ENCODE data around the gene ZNF485.
A peak's percentile ranks its signal among the peaks of the same experiment; 100 is the strongest.
"Not testable (repeated sequence)": the region's sequence is repeated elsewhere in the genome, so short reads cannot be mapped to it uniquely, and the experiment has no call there.

The ZNF485 gene

DNA sequence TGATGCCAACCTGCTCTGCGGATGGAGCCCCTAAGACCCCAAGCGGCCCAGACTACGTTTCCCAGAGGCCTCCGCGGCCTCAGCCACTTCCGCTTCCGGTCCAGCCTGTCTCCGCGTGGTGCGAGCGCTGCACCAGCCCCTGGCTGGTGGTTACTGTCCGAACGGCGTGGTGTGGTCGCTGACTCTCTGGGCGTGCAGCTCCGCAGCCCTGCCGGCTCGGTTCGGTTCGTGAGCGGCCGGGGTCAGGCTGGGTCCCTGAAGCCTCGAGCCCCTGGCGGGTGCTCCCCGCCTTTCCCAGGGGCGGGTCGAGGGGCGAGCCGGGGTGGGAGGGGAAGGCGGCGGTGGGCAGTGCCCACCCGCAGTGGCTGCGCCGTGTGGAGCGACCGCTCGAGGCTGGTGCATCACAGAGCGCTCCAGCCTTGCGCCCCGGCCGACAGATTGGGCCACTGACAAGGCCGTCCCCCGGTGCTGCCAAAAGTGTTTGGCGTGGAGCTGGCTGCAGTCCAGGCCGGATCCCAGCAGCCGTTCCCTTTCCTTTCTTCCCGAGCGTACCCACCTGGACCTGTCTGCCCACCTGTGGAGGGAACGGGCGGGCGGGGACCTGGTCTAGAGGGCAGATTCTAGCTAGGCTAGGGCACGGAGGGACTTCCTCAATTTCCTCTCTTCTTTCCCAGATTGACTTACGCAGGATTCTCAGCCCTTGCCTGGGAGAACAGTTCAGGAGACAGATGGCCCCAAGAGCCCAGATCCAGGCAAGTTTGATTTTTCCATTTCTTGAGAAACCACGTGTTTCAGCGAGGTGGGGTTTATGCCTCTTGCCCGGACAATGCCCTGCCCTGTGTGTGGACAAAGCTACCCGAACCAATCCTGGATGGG is at the start of gene ZNF485:
TSS of gene ZNF485 (plus strand) at position 116 of the 876 bp plus-strand sequence. CDS start at position 729, 613 bp downstream.
- FAIRE-seq: no peak

DNA sequence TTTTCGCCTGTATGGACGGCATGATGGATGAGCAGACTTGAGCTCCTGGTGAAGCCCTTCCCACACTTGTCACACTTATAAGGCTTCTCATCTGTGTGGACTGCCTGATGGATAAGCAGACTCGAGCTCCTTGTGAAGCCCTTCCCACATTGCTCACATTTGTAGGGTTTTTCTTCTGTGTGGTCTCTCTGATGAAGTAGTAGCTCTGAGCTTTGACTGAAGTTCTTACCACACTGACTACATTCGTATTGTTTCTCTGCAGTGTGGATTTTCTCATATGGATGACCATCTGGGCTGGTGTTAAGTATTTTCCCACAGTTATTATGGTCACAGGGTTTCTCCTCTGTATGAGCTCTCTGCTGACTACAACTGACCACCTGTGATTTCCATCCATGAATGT is 49.0 kb upstream of the ZNF485 start:
- no peak for FAIRE-seq

DNA sequence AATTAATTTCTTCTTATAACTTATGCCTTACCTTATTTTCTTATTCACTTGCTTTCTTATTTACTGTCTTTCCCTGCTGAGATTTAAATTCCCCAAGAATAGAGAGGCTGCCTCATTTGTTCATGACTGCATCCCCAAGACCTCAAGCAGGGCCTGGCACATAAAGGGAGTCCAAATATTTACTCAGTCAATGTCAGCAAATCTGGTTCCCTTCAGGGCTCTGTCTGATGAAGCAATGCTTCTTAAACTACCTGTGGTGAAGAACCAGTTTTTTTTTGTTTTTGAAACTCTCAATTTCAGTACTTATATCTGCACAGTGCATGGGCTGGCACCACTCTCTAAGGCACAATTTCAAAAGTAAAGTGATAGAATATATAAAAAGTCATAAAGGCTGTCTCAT is 36.6 kb upstream of the ZNF485 start:
- no peak for FAIRE-seq

DNA sequence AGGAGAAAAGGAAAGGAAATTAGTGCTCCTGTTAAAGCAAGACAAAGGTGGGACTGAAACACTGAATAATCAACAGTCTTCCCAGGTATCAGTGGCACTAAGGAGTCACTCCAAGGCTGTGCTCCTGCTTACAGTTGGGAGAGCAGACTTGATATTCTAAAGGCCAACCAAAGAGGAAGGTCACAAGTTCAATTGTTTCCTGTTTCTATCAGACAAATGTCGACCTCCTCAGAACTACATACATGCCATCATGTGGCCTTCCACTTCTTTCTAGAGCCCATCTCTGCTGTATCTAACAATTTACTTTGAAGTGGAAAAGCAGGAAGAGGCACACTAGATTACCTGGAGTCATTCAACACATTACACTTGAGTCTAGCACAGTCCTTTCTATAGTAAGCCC is 35.3 kb upstream of the ZNF485 start:
- FAIRE-seq: no peak

DNA sequence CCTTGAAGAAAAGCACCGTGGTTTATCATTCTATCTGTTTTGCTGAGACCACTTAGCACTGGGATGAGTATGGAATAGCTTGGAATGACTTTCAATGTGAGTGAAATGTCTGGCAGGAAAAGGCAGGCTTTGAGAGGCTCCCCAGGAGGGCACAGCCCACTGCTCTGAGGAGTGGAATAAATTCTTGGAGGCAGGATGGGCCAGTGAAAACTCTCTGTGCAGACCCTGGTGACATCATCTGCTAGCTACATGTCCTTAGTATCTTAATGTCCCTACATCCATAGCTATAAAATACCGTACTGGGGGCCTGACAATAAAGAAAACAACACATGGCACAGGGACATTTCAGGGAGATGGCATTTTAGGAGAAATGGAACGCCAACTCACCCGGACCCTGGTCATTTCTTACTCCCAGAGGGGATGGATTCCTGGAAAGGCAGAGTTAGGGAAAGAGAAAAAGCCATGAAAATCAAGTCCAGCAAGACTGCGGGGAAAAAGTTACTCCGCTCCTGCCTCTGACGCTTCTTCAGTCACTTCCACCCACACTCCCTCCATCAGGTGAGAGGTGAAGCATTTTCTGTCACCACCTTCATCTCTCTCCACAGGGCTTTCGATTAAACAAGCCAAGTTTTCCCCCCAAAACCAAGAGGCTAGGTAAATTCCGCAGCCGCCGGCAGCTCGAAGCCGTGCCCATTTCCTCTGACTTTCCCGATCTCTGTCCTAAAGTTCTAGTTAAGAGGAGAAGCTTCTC is 32.8 kb upstream of the ZNF485 start:
- no peak for FAIRE-seq

DNA sequence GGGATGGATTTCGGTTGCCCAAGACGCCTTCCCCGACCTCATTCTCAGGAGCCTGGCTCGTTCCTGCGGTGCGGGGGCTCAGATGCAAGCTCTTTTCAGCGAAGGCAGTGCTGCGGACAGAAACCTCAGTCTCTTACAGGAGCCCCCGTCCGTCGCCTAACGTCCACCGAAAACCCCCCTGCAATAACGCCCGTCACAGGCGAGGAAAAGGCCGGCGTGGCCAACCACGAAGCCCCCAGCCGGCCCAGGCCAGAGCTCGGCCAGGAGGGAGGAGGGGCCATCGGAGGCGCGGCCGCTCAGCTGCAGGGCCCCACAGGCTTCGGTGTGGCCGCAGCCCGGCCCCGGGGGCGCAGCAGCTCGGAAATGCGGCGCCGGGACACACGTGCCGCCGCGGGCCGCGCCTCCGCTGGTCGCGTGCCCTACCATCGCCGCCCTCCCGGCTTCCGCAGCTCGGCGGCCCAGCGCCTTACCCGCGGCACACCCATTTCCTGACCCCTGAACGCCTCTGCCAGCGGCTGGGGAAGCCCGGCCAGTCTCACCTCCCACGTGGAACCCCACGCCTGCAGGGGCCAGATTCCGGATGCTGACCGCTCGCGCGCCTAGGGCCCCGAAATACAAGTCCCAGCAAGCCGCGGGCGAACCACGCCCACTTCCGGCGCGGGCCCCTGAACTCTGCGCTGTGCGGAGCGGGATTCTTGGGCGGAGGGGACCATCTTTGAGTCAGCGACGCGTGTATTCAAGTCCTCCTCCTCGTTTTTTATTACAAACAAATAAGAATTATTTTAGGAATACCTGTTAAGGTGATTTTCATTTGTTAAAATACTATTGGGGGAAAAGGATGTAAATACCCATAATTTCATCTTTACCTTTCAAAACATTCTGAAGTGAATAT is 32.0 kb upstream of the ZNF485 start, which contains the start of gene ZNF239:
TSS of gene ZNF239 (minus strand) at position 616 of the 892 bp plus-strand sequence. CDS start 16,537 bp downstream, outside the sequence.
- FAIRE-seq: peak; percentile 62

DNA sequence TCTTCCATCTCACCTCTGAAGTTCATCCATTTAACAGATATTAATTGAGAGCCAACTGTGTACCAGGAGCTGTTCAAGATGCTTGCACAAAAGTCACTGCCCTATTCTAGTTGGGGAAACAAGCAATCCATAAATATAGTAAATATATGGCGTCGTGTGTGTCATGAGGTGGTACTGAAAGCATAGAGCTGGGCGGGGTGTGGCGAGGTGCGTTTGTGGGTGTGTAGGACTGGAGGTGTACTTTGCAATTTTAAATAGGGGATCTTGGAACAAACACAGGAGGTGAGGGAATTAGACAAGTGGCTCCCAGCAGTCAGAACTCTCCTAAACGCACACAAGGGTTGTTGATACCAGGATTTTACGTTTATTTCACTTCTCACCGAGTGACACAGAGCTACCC is 31.3 kb upstream of the ZNF485 start:
- no peak for FAIRE-seq

DNA sequence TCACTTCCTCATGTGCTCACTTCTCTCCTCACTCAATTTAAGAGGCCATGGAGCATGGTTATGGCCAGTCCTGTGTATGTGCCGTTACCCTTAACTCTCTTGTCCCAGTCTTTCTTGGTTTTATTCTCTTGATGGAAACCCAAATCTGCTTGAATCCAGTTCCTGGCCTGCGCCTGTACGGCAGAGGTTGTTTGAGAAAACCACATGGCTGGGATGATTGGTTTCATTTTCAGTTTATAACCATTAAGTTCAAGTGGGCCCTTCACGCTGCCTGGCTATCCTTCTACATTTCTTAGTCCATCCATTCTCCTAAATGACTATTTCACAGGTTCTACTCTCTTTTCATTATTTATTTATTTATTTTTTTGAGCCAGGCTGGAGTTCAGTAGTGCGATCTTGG is 30.2 kb upstream of the ZNF485 start:
- FAIRE-seq: no peak

DNA sequence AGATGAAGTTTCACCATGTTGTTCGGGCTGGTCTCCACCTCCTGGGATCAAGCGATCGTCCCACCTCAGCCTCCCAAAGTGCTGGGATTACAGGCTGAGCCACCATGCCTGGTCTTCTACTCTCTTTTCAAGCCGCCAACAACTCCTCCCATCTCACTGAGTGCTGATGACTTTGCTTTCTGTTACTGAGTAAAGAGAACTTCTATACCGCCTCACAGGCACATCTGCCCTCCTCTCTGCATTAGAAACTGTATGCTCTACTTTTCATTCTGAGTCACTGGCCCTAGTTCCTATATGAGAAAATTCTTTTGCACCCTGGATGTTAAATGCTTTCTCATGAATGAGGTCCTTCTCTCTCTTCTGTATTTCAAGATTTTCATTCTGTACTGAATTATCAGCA is 29.7 kb upstream of the ZNF485 start:
- no peak for FAIRE-seq

DNA sequence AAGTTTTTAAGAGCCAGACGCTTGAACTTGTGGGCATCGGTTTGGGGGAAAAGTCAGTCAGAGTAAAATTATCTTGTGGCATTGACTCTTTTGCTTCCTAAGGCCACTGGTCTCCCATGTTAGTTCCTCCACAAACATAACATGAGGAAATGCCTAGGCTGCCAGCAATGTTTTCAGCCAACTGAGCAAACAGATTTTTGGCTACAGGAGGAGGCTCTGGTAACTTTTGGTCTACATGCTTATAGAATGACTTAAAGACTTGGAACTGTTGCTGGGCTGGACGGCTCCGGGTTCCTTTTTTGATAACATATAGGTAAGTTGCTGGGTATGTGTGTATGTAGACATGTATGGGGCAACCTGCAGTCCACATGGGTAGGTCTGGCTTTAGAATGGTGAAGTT is 22.2 kb upstream of the ZNF485 start:
- no peak for FAIRE-seq

DNA sequence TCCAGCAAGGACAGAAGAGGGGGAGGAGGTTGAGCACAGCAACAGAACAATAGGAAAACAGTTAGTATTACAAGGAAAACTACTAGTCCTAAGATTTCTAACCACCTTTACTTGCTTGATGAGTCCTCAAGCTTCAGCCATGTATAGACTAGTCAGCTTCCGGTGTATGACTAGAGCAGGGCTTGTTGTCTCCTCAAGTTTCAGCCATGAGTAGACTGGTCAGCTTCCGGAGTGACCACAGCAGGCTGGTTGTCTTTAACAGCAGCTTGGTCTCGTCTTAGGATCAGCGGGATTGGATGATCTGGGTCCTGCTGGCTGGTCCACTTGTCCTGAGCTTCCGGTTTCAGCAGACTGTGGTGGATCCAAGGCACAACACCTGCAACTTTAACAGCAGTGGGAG is 21.2 kb upstream of the ZNF485 start:
- FAIRE-seq: no peak

DNA sequence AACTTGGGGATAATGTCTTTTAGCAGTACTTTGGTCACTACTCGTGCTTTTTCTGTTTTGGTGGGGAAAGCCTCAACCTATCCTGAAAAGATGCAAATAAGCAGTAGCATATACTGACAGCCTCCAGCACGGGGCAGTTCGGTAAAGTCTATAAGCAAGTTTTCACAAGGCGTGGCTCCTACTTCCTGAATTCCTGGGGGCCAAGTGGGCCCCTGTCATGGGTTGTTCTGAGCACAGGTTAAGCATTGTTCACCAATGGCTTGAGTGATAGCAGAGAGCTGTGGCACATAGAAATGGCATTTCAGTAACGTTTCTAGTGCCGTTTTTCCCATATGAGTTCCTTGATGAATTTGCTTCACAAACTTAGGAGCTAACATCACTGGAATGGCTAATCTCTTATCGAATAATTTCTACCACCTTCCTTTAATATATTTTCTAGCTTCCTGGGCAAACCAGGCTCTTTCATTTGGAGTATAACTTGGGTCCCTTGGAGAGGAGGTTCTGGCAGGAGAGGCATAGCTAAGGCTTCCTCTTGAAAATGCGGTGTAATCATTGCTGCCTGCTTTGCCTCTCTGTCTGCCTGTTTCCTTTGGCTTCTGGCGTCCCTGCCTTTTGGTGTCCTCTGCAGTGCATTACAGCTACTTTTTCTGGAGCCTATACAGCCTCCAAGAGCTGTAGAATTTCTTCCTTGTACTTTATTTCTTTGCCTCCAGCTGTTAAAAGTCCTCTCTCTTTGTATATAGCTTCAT is 20.1 kb upstream of the ZNF485 start:
- no peak for FAIRE-seq

DNA sequence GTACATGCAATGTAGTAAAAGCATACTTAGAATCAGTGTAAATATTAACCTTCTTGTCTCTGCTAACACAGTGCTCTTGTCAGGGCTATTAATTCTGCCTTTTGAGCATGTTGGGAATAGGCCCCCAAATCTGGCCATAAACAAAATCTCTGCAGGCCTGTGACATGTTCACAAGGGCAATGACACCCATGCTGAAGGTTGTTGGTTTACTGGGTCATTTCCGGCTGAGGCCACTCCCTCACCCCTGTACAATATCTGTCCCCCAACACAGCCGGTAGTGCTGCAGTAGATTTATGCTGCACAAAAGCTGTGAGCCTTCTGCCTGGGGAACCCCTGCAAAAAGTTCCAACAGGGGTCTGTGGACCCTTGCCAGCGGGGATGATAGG is 19.5 kb upstream of the ZNF485 start:
- FAIRE-seq: not testable (repeated sequence)

DNA sequence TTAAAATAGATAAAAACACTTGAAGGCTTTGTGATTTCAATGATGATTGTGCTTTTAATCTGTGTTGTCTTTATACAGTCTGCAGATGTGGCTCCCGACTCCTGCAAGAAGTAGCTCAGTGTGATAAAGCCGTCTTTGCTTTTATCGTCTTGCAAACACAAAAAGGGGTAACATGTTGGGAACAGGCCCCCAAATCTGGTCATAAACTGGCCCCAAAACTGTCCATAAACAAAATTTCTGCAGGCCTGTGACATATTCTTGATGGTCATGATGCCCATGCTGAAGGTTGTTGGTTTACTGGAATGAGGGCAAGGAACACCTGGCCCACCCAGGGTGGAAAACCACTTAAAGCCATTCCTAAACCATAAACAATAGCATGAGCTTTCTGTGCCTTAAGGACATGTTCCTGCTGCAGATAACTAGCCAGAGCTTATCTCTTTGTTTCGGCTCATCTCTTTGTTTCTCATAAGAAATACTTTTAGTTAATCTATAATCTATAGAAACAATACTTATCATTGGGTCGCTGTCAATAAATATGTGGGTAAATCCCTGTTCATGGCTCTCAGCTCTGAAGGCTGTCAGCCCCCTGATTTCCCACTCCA is 14.8 kb upstream of the ZNF485 start:
- no peak for FAIRE-seq

DNA sequence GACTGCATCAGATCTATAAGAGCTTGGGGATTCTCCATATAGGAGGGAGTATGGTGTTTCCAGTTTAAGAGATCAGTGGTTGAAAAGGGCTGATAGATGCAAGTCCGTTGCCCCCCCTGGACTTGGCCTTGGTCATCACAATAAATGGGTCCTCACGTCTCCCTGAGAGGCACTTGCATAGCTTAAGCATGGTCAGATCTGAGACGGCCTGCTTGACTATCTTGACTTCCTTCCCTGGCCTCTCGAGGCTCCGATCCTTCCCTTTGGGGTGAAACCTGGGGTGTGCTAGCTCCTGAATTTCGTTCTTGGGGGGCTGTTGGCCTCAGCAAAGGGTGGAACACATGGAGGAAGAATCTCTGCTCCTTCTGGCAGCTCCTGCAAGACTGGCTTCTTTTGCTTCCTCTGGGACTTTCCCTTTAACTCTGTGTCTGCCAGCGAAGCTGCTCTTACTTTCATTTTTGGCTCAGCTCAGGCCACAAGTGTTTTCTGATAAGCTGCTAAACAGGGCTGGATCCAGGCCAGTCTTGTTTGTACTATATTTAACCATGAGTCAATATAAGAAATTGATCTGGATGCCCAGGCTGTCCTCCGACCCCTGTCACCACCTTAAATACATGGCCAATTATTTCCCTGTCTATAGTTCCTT is 11.2 kb upstream of the ZNF485 start:
- FAIRE-seq: no peak

DNA sequence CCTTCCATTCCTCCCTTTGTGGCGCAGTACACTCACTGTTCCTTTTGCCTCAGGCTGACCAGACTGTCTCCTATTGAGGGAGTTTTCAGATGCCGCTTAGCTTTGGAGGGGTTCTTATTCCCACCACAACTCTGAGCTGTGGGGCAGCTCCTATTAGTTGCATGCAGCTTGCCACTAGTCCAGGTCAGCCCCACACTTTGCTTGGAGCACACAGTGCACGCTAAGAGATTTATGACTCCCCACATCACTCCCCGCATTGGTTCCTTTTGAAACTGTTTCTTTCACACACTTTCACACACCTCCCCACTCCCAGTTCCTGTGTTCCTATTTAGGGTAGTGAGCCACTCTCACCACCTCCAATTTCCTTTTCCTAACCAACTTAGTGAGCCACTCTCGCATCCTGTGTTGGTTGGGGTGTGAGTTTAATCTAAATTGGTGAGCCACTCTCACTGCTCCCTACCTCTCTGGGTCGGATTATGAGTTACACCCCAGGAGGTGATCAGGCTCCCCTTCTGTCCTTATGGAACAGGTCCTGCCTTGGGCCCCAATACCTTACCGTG is 10.4 kb upstream of the ZNF485 start:
- no peak for FAIRE-seq

DNA sequence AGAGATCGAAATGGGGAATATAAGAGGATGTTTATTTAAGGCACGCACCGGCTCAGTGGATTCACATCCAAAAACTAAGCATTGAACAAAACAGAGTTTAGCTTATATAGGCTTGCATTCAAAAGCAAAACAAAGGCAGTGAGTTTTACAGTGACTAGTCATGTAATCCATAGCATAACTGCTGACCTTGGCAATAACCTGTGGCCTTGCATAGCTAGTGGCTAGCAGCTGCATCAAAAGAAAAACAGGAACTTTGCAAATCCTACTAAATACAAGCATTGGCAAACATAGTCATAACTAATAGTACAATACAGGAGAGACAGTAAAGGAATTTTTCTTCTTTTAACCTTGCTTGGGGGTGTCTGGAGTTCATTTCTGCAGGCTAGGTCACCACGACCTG is 9.7 kb upstream of the ZNF485 start:
- FAIRE-seq: no peak

DNA sequence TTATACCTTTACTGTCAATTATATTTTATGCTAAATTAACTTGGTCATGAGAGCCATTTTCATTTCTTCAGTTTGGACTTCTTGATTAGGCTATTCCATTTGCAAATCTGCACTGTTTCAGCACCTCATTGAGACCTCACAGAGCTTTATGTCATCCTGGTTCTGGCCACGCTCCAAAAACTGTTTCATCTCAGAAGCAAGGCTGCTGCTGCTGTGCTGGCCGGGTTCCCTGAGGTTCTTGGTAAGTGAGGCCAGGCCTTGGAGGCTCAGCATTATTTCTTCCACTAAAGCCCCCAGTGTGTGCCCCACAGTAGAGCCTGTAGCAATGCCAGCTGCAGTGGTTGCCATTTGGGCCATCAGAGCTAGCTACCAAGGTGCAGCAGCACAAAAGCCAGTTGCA is 7.8 kb upstream of the ZNF485 start:
- no peak for FAIRE-seq

DNA sequence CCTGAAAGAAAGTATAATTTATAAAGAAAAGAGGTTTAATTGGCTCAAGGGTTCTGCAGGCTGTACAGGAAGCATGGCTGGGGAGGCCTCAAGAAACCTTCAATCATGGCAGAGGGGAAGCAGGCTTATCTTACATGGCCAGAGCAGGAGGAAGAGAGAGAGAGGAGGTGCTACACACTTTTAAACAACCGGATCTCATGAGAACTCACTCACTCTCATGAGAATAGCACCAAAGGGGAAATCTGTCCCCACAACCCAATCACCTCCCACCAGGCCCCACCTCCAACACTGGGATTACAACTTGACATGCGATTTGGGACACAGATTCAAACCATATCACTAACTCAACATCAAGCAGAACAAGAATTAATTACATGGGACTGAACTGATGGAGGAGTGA is 6.9 kb upstream of the ZNF485 start:
- FAIRE-seq: no peak

DNA sequence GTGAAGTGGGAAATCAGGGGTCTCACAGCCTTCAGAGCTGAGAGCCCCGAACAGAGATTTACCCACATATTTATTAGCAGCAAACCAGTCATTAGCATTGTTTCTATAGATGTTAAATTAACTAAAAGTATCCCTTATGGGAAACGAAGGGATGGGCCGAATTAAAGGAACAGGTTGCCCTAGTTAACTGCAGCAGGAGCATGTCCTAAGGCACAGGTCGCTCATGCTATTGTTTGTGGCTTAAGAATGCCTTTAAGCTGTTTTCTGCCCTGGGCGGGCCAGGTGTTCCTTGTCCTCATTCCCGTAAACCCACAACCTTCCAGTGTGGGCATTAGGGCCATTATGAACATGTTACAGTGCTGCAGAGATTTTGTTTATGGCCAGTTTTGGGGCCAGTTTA is 4.7 kb upstream of the ZNF485 start:
- not testable (repeated sequence) for FAIRE-seq

DNA sequence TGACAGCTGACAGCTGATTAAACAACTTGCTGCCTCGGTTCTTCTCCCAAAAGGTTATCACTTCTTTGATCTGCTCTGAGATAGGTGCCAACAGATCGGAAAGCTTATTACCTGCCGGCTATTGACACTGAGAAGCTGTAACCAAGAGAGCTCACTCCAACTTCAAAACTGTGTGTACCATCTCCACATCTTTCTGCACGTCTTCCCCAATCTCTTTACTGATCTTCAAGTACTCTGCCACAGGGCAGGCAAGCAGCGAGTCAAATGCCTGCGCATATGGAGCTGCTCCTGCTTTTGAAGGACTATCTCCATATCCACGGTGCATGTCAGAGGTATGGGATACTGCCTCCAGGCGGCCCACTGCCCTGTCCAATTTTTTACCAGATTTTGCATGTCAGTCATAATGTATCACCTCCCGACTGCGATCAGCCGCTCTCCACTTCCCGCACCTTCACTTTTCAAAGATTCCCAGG is 352 bp upstream of the ZNF485 start:
- no peak for FAIRE-seq
